Endothelial cell (in vitro differentiated cells): ENCODE results near the gene CDS1. TPM values are rescaled to one million over a fixed set of nuclear protein-coding genes. Genes with fewer than 3 reads are reported as not detected.

Source experiments
- DNase-seq: peaks from one replicate; pipeline ENCODE4 v3.0.0; 2021; ENCODE audit warnings: low spot score
- H3K27ac Mint-ChIP-seq: one replicate; pipeline ENCODE4 v1.8.0; 2021; ENCODE audit warnings: mixed read lengths, inconsistent platforms; ENCODE audit not compliant: unreplicated experiment
- H3K27me3 Mint-ChIP-seq: one replicate; pipeline ENCODE4 v1.8.0; 2021; ENCODE audit warnings: mild to moderate bottlenecking, moderate library complexity, mixed read lengths, inconsistent platforms; ENCODE audit not compliant: unreplicated experiment
- H3K36me3 Mint-ChIP-seq: one replicate; pipeline ENCODE4 v1.8.0; 2021; ENCODE audit warnings: mild to moderate bottlenecking, low read depth, mixed read lengths, inconsistent platforms; ENCODE audit not compliant: unreplicated experiment
- H3K4me1 Mint-ChIP-seq: one replicate; pipeline ENCODE4 v1.8.0; 2021; ENCODE audit warnings: mild to moderate bottlenecking, mixed read lengths, inconsistent platforms; ENCODE audit not compliant: unreplicated experiment
- H3K4me3 Mint-ChIP-seq: one replicate; pipeline ENCODE4 v1.8.0; 2021; ENCODE audit warnings: mild to moderate bottlenecking, mixed read lengths, inconsistent platforms; ENCODE audit not compliant: unreplicated experiment
- H3K9me3 Mint-ChIP-seq: one replicate; pipeline ENCODE4 v1.8.0; 2021; ENCODE audit warnings: mixed read lengths, inconsistent platforms; ENCODE audit not compliant: unreplicated experiment
- total RNA-seq: library from RNA; stranded (reverse); fragmentation: NEBNext Ultra II Directional; extraction: Animal tissue kit (Norgen Biotek cat#: 25700); gene quantifications from one replicate; pipeline ENCODE4 v1.2.1, GENCODE V29; 2021; ENCODE audit not compliant: unreplicated experiment
- TF ChIP-seq, protein P1 (sequence below): fragments of 200-600 bp; sonication (generic); IDR thresholded peaks from one replicate; pipeline ENCODE4 v1.5.0; 2021; ENCODE audit warnings: antibody characterized with exemption; ENCODE audit not compliant: unreplicated experiment

The CDS1 gene
- total RNA-seq, 1 donor from 2014 or later = 2.0 TPM

DNA sequence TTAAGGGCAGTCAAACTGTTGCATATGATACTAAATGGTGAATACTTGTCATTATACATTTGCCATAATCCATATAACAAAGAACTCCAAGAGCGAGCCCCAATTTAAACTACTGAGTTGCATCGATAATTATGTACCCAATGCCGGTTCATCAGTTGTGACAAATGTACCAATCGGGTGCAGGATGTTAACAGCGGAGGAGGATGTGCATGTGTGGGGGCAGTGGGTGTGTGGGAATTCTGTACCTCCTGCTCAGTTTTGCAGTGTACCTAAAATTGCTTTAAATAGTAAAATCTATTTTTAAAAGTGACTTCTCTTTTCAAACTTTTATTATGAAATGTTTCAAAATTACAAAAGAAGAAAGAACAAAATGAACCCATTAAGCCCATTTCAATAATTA lies 20.8 kb upstream of the CDS1 start:
- H3K27ac Mint-ChIP-seq = no peak overlapping the region
- TF ChIP-seq, protein P1, sequence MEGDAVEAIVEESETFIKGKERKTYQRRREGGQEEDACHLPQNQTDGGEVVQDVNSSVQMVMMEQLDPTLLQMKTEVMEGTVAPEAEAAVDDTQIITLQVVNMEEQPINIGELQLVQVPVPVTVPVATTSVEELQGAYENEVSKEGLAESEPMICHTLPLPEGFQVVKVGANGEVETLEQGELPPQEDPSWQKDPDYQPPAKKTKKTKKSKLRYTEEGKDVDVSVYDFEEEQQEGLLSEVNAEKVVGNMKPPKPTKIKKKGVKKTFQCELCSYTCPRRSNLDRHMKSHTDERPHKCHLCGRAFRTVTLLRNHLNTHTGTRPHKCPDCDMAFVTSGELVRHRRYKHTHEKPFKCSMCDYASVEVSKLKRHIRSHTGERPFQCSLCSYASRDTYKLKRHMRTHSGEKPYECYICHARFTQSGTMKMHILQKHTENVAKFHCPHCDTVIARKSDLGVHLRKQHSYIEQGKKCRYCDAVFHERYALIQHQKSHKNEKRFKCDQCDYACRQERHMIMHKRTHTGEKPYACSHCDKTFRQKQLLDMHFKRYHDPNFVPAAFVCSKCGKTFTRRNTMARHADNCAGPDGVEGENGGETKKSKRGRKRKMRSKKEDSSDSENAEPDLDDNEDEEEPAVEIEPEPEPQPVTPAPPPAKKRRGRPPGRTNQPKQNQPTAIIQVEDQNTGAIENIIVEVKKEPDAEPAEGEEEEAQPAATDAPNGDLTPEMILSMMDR = no peak
- H3K9me3 Mint-ChIP-seq = no peaks in the 10 kb centered on the region
- H3K36me3 Mint-ChIP-seq = no peaks in the 10 kb centered on the region
- no peaks in the 10 kb centered on the region for H3K4me1 Mint-ChIP-seq
- no peak for DNase-seq
- H3K4me3 Mint-ChIP-seq = no peak overlapping the region
- no peaks in the 10 kb centered on the region for H3K27me3 Mint-ChIP-seq

DNA sequence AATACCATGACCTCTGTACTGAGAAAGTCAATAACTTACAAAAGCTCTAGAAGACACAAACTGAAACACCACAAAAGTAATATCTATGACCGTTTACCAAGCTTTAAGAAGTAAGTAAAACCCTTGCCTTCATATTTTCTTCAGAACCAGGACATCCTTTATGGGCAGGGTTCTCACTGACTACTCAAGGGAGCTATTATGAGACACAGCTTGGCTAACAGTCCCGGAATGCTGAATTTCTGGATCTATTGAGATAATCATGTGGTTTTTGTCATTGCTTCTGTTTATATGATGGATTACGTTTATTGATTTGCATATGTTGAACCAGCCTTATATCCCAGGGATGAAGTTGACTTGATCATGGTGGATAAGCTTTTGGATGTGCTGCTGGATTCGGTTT lies 19.9 kb upstream of the CDS1 start:
- no peaks in the 10 kb centered on the region for H3K4me1 Mint-ChIP-seq
- H3K27ac Mint-ChIP-seq = no peak overlapping the region
- DNase-seq = no peak
- TF ChIP-seq, protein P1 = no peak
- H3K36me3 Mint-ChIP-seq = no peaks in the 10 kb centered on the region
- H3K27me3 Mint-ChIP-seq = no peaks in the 10 kb centered on the region
- H3K9me3 Mint-ChIP-seq = no peaks in the 10 kb centered on the region
- no peak overlapping the region for H3K4me3 Mint-ChIP-seq

DNA sequence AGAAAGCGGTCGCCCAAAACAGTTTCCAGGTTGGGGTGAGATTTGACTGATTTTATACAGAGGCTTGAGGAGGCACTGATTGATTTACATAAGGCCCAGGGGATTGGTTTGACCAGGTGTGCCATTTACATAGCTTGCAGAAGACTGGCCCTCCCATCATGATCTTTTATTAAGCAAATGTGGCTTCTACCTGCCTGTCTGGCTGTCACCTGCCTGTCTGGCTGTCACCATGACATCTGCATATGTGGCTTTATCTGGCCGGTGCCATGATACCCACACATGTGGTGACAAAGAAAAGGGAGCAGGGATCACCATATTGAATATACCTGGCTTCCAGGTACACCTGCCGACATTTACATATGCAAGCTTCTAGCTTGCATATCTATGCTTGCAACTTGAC lies 17.0 kb upstream of the CDS1 start:
- TF ChIP-seq, protein P1 = no peak

DNA sequence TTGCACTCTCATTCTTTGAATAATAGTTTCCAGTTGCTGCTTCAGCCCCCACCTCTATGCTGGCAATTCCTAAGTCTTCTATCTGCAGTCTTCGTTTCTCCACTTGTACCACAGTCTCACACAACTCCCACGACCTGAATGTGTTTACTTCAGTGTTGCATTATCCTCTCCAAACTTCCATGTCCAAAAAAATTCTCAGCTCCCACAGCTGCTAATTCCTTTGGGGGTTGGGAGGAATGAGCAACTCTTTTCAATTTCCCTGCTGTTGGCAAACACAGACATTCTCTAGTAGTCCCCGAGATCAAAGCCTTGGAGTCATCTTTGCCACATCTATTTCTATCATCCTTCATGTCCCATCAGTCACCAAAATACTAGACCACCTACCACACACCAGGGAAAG lies 14.4 kb upstream of the CDS1 start:
- Mint-ChIP-seq H3K27me3 (no peaks in the 10 kb centered on the region), H3K4me1 (peaks cover 5% of the 10 kb centered on the region), H3K27ac (no peak overlapping the region), H3K4me3 (no peak overlapping the region), H3K36me3 (no peaks in the 10 kb centered on the region), H3K9me3 (no peaks in the 10 kb centered on the region)
- no peak for DNase-seq
- TF ChIP-seq, protein P1 = no peak

More for the DNA sequence above, 17.0 kb upstream of the CDS1 start:
- Mint-ChIP-seq H3K36me3 (no peaks in the 10 kb centered on the region), H3K4me3 (no peak overlapping the region), H3K27me3 (no peaks in the 10 kb centered on the region), H3K4me1 (peaks cover 4% of the 10 kb centered on the region), H3K27ac (no peak overlapping the region), H3K9me3 (no peaks in the 10 kb centered on the region)
- no peak for DNase-seq

DNA sequence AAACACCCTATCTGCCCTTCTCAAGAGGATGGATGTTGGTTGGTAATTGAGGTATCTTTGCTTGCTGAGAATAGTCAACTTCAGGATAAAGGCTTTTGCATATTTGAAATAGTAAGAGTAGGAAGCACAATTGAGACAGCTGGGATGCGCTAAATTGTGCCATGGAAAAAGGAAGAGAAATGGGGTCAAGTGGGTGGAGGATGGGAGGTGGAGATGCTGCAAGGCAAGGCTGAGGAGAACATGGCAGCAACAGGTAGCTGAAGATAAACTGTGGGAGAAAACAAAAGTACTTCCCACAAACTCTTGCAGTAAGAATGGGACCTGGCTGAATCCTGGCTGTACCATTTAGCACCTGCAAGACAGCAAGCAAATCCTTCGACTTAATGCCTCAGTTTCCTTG lies 13.9 kb upstream of the CDS1 start:
- Mint-ChIP-seq H3K27ac (no peak overlapping the region), H3K27me3 (no peaks in the 10 kb centered on the region)
- DNase-seq = no peak

More for the DNA sequence above, 13.9 kb upstream of the CDS1 start:
- Mint-ChIP-seq H3K4me1 (peaks cover 6% of the 10 kb centered on the region), H3K36me3 (no peaks in the 10 kb centered on the region), H3K9me3 (no peaks in the 10 kb centered on the region), H3K4me3 (no peak overlapping the region)
- TF ChIP-seq, protein P1 = no peak
